ENCODE results near the gene NLRC5.
"Not testable (repeated sequence)": the region's sequence is repeated elsewhere in the genome, so short reads cannot be mapped to it uniquely, and the experiment has no call there.

The NLRC5 gene

DNA sequence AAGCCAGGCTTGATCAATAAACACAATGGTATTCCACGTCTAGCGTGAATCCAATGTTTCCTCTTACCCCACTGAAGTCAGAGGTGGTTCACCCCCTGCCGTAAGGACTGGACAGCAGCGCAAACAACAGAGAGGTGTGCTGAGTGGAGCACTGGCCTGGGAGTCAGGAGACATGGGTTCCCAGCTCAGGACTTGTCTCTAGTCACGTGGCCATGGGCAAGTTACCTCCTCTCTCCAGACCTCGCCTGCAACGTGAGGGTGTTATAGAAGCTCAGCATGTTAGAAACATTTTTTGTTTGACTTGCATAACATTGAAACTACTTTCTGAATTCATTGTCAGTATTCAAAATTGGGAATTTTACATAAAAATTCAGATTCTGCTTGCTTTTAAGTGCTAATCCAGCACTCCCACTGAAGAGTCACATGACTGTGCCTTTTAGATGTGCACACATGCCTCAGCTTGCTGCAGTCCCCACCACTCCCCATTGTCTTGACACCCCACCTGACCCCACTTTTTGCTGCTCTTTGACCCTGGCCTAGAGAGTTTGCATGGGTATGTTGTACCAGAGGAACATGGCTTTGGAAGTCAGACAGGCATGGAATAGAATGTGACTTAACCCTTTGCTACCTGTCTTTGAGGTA lies 94.2 kb downstream of the NLRC5 start:
- DNase-seq, result no peak

GRCh38 chr16:57084257-57084770 lies 95.0 kb downstream of the NLRC5 start:
- peak in 10 of 14 donors; percentile 19 to 74 (median 42) for DNase-seq

- no peak for DNase-seq
Measured at GRCh38 chr16:57084996-57085395, 95.6 kb downstream of the NLRC5 start.

DNA sequence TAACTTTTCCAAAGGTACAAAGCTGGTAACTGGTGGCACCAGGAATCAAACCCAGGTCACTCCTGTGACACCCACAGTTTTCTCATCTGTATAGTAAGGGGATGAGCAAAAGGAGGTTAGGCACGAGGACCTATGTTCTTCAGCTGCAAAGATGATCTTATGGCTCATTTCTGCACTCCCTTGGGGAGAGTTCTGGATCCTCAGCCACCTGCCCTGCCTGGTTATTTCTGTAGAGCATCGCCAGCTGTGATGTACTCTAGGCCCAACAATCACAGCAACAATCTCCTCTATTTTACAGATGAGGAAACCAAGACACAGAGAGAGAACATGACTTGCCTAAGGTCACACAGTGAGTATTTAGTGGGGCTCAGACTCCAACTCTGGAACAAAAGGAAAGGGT lies 97.6 kb downstream of the NLRC5 start:
- DNase-seq, result no peak

- DNase-seq, result no peak
Measured at GRCh38 chr16:57089406-57089805, 100.0 kb downstream of the NLRC5 start.

DNA sequence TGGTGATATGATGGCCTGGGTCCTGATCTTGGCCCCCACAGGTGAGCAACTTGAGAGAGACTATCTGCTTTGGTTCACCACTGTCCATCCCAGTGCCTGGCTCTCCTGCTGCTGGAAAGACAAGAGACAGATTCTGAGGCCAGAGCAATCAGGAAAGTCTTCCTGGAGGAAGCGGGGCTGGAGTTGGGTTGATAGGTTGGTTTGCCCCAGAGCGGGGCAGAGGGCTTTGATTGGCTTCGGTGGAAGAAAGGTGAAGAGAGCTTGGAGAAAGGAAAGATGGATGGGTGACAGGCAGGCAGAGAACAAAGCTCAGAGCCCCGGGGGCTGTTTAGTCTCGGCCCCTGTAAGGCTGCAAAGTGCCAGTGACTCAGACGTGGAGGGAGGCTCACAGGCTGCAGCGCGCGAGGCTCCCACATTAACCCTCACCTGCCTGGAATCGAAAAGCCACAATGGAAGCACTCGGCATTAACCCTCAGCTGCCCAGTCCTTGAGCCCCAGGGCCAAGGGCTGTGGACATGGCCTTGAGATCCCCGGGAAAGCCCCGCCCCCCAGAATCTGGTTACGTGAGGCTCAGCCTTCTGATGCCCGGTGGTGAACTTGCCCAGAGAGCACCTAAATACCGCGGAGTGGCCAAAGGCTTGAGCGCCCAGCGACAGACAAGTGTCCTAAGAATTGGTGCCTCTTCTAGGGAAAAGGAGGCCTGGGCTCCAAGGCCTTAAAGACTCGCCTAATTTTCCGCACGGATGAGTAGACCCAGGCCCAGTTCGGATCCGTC lies 102.0 kb downstream of the NLRC5 start:
- peak in 2 of 14 donors; percentile 27 to 40 for DNase-seq

- peak in 12 of 14 donors; percentile 20 to 82 (median 64) for DNase-seq
Measured at GRCh38 chr16:57091975-57092785, 102.8 kb downstream of the NLRC5 start, which contains the start of gene CPNE2. Gene CPNE2 (plus strand): TSS chr16:57092583. CDS start chr16:57110743, 18,160 bp downstream.

- peak in 5 of 14 donors; percentile 39 to 81 (median 74) for DNase-seq
Measured at GRCh38 chr16:57092786-57093411, 103.5 kb downstream of the NLRC5 start.

DNA sequence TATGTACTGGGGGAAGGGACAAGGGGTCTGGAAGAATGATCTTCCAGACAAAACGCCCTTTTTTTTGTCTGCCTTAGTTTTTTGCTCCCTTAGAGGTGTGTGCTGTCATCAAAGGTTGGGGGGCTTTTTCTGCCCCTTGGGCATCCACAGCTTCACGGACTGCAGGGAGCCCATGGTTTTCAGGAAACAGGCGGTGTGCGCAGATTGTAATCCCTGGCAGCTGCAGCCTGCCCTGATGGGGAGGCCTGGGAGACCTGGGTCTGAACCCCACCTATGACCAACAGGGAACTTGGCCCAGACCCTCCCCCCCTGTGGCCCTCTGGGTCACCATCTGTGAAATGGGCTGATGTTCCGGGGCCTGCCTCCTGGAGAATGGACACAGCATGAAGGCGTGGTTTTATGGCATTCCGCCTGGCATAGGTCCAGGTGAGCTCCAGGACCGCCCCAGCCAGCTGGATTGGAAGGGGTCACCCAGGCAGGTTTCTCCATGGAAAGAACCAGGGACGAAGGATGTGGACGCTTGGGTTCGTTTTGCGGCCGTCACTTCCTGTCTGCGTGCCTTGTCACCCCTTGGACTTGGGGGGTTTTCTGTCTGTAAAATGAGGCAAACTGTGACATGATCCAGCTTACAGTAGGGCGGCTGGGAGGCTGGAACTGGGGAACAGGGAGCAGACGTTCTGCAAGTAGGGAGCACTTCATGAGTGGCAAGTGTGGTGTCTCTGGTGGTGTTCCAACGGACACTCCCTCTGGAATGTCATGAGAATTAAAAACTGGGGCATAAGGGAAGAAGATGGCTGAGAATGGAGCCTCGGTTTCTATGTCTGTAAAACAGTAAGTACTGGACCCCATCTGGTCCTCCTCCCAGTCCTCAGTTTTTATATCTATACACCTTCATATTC lies 104.6 kb downstream of the NLRC5 start:
- DNase-seq, result peak in 2 of 14 donors; percentile 23 to 24

DNA sequence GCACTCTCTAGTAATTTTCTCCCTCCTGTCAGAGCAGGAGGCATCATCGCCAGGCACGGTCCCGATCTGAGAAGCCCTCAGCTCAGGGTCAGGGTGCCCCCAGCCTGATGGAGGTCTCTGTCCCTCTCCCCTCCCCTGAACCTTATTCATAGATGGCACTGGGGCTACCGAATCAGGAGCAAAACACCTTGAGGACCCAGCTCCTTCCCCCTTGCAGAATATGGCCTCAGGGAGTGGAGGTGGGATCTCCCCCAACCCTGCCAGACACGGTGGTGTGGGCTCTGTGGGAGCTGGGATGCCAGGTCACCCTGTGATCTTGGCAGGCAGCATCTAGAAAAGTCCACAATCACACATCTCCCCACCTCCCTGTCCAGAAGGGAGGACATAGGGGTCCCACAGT lies 105.6 kb downstream of the NLRC5 start:
- no peak for DNase-seq

DNA sequence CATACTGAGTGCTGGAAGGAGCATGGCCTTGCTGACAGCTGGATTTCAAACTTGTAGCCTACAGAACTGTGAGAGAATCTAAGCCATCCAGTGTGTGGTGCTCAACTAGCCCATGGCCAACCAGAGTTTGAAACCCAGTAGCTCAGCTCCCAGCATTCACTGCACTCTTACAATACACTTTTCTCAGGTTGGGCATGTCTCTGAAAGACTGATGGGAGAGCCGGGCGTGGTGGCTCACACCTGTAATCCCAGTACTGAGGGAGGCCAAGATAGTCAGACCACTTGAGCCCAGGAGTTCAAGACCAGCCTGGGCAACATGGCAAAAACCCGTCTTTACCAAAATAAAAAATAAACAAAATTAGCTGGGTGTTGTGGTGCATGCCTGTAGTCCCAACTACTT lies 106.8 kb downstream of the NLRC5 start:
- DNase-seq, result no peak

DNA sequence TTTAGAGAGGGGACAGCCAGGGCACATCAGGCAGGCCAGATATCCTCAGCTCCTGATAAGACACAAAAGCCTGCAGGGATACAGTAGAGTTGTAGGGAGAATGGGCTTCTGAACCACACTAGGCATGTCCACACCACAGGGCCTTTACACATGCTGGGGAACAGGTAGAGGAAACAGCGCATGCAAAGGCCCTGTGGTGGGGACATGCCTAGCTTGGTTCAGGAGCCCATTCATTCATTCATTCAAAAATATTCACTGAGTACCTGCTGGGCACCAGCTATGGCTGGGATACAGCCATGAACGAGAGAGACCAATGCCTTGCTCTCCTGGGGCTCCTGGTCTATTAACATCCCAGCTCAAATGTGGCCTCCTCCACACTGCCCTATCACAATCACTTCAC lies 107.4 kb downstream of the NLRC5 start:
- DNase-seq, result no peak

DNA sequence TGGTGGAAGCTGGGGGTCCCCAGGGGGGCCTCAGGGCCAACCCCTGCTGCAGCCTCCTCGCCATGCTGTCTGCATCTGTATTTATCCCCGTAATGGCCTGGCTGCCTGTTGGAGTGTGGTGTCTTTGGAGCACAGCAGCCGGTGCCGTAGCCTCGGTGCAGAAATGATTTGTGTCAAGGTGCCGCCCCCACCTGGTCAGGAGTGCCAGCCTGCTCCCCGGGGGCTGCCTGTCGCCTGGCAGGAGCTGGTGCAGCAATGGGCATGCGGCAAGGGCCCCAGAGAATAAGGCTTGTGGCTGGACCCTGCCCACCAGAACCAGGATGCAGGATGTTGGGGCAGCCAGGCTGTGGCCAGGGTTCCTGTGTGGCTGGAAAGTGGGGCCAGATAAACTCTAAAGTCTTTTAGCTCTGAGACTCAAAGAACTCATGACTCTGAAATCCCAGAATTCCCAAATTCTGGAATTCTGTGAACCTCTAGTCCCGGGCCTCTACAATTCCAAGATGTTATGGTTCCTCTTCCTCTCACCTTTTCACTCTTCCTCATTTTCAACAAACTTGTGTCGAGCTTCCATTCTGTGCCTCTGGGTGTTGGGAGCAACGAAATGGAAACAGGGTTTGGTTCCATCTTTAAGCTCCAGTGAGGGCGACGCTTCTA lies 109.0 kb downstream of the NLRC5 start:
- DNase-seq, result no peak

DNA sequence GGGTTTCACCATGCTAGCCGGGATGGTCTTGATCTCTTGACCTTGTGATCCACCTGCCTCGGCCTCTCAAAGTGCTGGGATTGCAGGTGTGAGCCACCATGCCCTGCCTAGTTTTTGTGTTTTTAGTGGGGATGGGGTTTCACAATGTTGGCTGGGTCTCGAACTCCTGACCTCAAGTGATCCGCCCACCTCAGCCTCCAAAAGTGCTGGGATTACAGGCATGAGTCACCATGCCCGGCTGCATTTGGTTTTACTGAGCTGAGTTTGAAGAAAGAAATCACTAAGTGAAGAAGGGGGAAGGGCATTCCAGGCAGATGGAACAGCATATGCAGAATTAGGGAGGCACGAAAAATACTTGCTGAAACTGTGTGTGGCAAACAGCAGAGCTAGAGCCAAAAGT lies 110.6 kb downstream of the NLRC5 start:
- not testable (repeated sequence) for DNase-seq

DNA sequence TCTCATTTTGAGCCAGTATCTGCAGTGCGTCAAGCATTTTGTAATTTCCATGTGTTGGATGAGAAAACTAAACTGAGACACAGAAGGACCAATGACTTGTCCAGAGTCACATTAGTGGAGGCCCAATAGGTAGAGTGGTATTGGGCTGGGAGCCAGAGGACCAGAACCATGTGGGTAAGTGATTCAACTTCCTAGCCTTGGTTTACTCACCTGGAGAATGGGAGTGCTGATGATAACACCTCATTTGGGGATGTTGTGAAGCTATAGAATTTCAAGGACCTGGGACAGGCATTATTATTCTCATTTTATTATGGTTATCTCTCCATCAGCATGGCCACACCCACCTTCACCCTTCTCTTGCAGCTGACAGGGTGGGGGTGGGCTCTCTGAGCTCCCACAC lies 111.1 kb downstream of the NLRC5 start:
- DNase-seq, result no peak

DNA sequence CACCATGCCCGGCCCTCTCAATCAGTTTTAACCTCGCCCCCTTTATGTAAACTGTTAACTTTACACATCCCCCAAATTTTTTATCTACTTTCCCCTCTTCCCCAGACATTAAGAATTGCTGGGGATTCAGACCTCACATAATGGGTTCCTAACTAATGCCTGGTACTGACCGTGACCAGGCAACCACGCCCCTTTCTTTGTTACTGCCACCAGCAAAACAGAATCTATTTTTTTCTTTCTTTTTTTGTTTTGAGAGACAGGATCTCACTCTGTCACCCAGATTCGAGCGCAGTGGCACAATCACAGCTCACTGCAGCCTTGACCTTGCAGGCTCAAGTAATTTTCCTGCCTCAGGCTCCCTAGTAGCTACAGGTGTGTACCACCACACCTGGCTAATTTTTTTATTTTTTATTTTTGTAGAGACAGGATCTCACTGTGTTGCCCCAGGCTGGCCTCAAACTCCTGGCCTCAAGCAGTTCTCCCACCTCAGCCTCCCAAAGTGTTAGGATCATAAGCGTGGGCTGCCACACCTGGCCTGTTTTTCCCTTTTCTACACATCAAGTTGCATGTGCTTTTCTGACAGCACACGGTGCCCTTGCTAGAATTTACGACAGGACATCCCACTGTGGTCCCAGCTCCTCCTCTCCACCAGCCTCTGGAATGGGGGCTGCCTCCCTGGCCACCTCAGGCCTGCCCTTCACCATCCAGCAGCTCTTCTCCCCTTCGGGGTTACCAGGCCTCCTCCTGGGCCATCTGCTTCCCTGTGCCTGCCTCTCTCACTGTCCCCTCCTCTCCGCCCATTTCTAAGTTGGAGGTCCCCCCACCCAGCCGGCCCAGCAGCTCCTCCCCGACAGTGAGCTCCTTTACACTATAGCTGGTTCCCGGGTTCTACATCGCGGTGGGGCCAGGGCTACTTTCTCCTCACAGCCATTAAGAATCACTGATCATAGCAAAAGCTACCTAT lies 113.8 kb downstream of the NLRC5 start:
- peak in 1 of 14 donors; percentile 26 for DNase-seq

GRCh38 chr16:57104706-57105105 lies 115.3 kb downstream of the NLRC5 start:
- DNase-seq, result no peak

- DNase-seq, result no peak
Measured at GRCh38 chr16:57105184-57105583, 115.8 kb downstream of the NLRC5 start.

DNA sequence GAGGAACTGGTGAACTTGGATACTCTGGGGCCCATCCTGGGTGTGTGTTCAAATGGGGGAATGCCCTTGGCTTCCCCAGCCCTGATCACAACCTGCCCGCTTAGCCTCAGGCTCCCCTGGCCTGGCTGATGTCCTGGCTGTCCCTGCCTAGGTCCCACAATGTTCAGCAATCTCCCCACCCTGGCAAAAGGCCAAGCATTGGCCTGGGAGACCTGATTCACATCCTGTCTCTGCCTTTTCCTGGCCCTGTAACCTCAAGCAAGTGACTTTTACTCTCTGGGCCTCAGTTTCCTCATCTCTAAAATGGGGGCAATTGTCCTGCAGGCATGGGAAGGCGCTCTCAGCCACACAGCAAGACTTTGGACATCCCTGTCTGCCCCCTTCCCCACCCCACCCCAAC lies 117.4 kb downstream of the NLRC5 start:
- DNase-seq, result no peak
